Activated CD4-positive, alpha-beta T cell treated with anti-CD3 and anti-CD28 coated beads, Interleukin-10, Interleukin-2, amounts not matched to agents 100 ng/mL and 50 ng/mL, durations not matched to agents 16 hours and 8 hours (primary cell): ENCODE data around the gene SDR42E1.
"Not testable (repeated sequence)": the region's sequence is repeated elsewhere in the genome, so short reads cannot be mapped to it uniquely, and the experiment has no call there.

Experiments
- DNase-seq: peaks from one replicate; pipeline ENCODE4 v3.0.0-alpha.2; 2020

Gene SDR42E1

GRCh38 chr16:82034981-82035612, 23.8 kb upstream of the SDR42E1 start, which contains the start of gene HSD17B2:
Gene HSD17B2 (plus strand): TSS chr16:82035253. CDS start chr16:82035425, 172 bp downstream.
- no peak for DNase-seq

- no peak for DNase-seq
Observed at GRCh38 chr16:82033683-82034300, 22.5 kb upstream of the SDR42E1 start.

GRCh38 chr16:82033006-82033405, 21.7 kb upstream of the SDR42E1 start:
- DNase-seq, result no peak

GRCh38 chr16:82031116-82032084, 20.1 kb upstream of the SDR42E1 start:
- no peak for DNase-seq

GRCh38 chr16:82027629-82028064, 16.4 kb upstream of the SDR42E1 start:
- DNase-seq, result no peak

- DNase-seq, result no peak
Observed at GRCh38 chr16:82024883-82025282, 13.6 kb upstream of the SDR42E1 start.

DNA sequence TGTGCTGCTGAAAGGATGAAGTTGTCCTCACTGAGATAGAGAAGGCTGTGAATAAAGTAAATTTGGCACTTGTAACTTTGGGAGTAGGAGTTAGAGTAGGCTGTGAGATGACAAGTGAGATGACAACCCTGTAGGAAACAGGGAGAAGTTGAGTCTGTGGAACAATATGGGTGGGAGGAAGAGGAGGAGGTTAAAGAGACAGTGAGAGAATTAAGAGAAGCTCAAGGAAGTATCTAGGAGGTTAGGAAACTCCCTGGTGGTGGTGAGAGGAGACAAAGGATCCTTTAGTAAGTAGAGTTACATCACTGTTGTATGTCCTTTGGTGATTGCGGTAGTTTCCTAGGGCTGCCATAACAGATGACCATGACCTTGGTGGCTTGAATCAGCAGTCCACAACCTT, 13.0 kb upstream of the SDR42E1 start:
- DNase-seq, result no peak

DNA sequence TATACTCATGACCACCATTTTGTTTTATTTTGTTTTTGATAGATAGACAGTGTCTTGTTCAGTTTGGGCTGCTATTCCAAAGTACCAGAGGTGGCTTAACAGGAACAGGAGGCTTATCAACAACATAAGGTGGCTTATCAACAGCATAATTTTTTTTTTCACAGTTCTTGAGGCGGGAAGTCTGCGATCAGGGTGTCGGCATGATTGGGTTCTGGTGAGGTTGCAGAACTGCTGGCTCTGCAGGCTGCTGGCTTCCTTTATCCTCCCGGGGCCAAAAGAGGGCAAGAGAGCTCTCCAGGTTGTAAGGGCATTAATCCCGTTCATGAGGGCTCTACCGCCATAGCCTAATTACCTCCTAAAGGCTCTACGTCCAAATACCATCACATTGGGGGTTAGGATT, 11.9 kb upstream of the SDR42E1 start:
- DNase-seq, result no peak

DNA sequence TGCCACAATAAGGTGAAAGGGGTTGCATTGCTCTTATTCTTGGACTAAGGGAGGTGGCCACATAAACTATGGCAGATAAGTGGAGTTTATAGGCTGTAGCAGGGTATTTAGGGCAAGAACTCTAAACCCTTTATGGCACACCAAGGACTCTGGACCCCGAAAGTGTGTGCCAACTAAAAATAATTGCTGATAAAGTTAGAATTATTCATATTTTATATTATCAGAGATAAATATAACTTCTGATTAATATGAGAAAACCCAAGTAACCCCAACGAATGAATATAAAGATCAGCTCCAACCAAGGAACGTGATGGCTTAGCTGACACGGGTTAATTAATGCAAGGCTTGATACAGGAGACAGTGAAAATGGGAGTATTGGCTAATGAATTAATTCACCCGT, 8.8 kb upstream of the SDR42E1 start:
- no peak for DNase-seq

GRCh38 chr16:82019535-82019934, 8.3 kb upstream of the SDR42E1 start:
- DNase-seq, result no peak

- DNase-seq, result no peak
Observed at GRCh38 chr16:82017911-82018568, 6.8 kb upstream of the SDR42E1 start.

GRCh38 chr16:82016964-82017363, 5.7 kb upstream of the SDR42E1 start:
- DNase-seq, result no peak

- DNase-seq, result no peak
Observed at GRCh38 chr16:82016263-82016662, 5.0 kb upstream of the SDR42E1 start.

- DNase-seq, result no peak
Observed at GRCh38 chr16:82013139-82013538, 1.9 kb upstream of the SDR42E1 start.

- no peak for DNase-seq
Observed at GRCh38 chr16:82010649-82011048, 621 bp downstream of the SDR42E1 start.

DNA sequence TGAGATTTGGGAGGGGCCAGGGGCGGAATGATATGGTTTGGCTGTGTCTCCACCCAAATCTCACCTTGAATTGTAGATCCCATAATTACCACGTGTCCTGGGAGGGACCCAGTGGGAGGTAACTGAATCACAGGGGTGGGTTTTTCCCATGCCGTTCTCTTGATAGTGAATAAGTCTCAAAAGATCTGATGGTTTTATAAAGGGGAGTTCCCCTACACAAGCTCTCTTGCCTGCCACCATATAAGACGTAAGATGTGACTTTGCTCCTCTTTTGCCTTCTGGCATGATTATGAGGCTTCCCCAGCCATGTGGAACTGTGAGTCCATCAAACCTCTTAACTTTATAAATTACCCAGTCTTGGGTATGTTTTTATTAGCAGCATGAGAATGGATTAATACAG, 1.5 kb downstream of the SDR42E1 start:
- not testable (repeated sequence) for DNase-seq

DNA sequence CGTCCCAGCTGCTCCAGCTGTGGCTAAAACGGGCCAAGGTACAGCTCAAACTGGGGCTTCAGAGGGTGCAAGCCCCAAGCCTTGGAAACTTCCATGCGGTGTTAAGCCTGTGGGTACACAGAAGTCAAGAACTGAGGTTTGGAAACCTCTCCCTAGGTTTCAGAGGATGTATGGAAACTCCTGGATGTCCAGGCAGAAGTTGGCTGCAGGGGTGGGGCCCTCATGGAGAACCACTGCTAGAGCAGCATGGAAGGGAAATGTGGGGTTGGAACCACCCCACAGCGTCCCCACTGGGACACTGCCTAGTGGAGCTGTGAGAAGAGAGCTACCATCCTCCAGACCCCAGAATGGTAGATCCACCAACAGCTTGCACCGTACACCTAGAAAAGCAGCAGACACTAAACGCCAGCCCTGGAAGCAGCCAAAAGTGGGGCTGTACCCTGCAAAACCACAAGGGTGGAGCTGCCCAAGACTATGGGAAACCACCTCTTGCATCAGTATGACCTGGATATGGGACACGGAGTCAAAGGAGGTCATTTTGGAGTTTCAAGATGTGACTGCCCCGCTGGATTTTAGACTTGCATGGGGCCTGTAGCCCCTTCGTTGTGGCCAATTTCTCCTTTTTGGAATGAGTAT, 2.2 kb downstream of the SDR42E1 start:
- no peak for DNase-seq

DNA sequence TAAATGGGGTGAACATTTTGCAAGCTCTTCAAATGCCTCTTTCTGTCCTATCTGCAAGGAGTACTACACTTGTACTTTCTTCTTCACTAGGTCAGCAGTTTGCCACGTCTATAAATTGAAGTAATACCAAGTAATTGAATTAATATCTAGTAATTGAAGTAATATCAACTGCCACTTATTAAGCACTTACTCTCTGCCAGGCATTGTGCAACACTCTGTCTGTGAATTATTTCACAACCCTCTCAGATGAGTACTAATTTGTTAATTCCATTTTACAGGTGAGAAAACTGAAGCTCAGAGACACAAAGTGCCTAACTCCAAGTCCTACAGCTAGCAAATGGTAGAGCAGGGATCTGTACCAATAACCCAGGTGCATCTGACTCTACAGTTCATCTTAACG, 4.1 kb downstream of the SDR42E1 start:
- DNase-seq, result no peak

GRCh38 chr16:82006036-82006435, 5.2 kb downstream of the SDR42E1 start:
- DNase-seq, result no peak

GRCh38 chr16:82005027-82005830, 6.0 kb downstream of the SDR42E1 start:
- no peak for DNase-seq

- DNase-seq, result no peak
Observed at GRCh38 chr16:82004601-82005000, 6.7 kb downstream of the SDR42E1 start.

DNA sequence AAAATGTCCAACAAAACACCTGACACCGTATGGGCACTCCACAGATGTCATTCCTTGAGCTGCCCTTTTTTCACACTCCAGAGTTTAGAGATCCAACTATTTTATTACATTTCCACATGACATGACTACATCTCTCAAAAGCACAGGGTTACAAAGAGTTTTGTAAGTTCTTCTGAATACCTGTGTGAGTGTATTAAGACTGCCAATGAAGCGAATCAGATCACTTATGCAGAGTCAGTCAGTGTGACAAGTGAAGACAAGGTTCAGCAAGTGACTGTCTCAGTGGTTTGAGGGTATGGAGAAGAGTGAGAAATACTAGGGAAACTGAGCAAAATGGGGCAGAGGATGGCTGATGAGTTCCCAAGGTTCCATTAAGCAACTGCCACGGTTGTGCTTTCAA, 8.4 kb downstream of the SDR42E1 start:
- DNase-seq, result no peak
